ENCODE data around the gene TPK1. TPM values are rescaled to one million over a fixed set of nuclear protein-coding genes. Genes with fewer than 3 reads are reported as not detected.

The TPK1 gene
- total and polyA plus RNA-seq, 4 donors: 5.3 to 16.8 (median 15.9) TPM

GRCh38 chr7:144549861-144550260 is 286.0 kb downstream of the TPK1 start:
- no peaks in the 10 kb centered on the region for H3K36me3 ChIP-seq (ENCODE audit: control insufficient read depth in 4 of 4, insufficient read depth in 4 of 4, low read length in 4 of 4)
- no peaks in the 10 kb centered on the region for H3K27me3 ChIP-seq (ENCODE audit: control insufficient read depth in 3 of 3, insufficient read depth in 3 of 3, low read length in 2 of 3)
- ATAC-seq (ENCODE audit: insufficient read depth, low FRiP score) (no peak), DNase-seq (no peak)
- no peak overlapping the region for H3K9ac ChIP-seq (ENCODE audit: insufficient read depth in 1 of 2, low read length in 2 of 2)
- H3K4me3 ChIP-seq: no peak overlapping the region
- H3K4me1 ChIP-seq (ENCODE audit: control insufficient read depth in 5 of 5, insufficient read depth in 5 of 5, low read length in 5 of 5): peaks cover 0 to 4% (median 0%) of the 10 kb centered on the region in 5 donors
- WGBS, 2 donors: 35 to 56% methylated on average over 7 of the region's 7 CpGs
- TF ChIP-seq CTCF (IDR thresholded peaks at IDR 0.05; ENCODE audit: control extremely low read depth, extremely low read depth): no peak
- no peaks in the 10 kb centered on the region for H3K9me3 ChIP-seq (ENCODE audit: control insufficient read depth in 4 of 4, insufficient read depth in 3 of 4, low read length in 3 of 4)
- no peak overlapping the region for H3K27ac ChIP-seq (ENCODE audit: low read depth in 1 of 2, low read length in 1 of 2)

- no peak overlapping the region for H3K9ac ChIP-seq (ENCODE audit: insufficient read depth in 1 of 2, low read length in 2 of 2)
- 96% methylated on average over 3 of the region's 3 CpGs for WGBS, 2 donors
- H3K4me1 ChIP-seq (ENCODE audit: control insufficient read depth in 5 of 5, insufficient read depth in 5 of 5, low read length in 5 of 5): peaks cover 0 to 4% (median 0%) of the 10 kb centered on the region in 5 donors
- no peaks in the 10 kb centered on the region for H3K36me3 ChIP-seq (ENCODE audit: control insufficient read depth in 4 of 4, insufficient read depth in 4 of 4, low read length in 4 of 4)
- H3K27ac ChIP-seq (ENCODE audit: low read depth in 1 of 2, low read length in 1 of 2): no peak overlapping the region
- no peaks in the 10 kb centered on the region for H3K27me3 ChIP-seq (ENCODE audit: control insufficient read depth in 3 of 3, insufficient read depth in 3 of 3, low read length in 2 of 3)
- ATAC-seq (ENCODE audit: insufficient read depth, low FRiP score): no peak
- no peak for DNase-seq
- no peak overlapping the region for H3K4me3 ChIP-seq
- H3K9me3 ChIP-seq (ENCODE audit: control insufficient read depth in 4 of 4, insufficient read depth in 3 of 4, low read length in 3 of 4): no peaks in the 10 kb centered on the region
- no peak for TF ChIP-seq CTCF (IDR thresholded peaks at IDR 0.05; ENCODE audit: control extremely low read depth, extremely low read depth)
Measured at GRCh38 chr7:144548556-144548955, 287.3 kb downstream of the TPK1 start.

- Histone ChIP-seq H3K9ac (ENCODE audit: insufficient read depth in 1 of 2, low read length in 2 of 2) (no peak overlapping the region), H3K4me3 (no peak overlapping the region), H3K9me3 (ENCODE audit: control insufficient read depth in 4 of 4, insufficient read depth in 3 of 4, low read length in 3 of 4) (no peaks in the 10 kb centered on the region), H3K27ac (ENCODE audit: low read depth in 1 of 2, low read length in 1 of 2) (no peak overlapping the region), H3K36me3 (ENCODE audit: control insufficient read depth in 4 of 4, insufficient read depth in 4 of 4, low read length in 4 of 4) (no peaks in the 10 kb centered on the region), H3K27me3 (ENCODE audit: control insufficient read depth in 3 of 3, insufficient read depth in 3 of 3, low read length in 2 of 3) (no peaks in the 10 kb centered on the region), H3K4me1 (ENCODE audit: control insufficient read depth in 5 of 5, insufficient read depth in 5 of 5, low read length in 5 of 5) (peaks cover 0 to 4% (median 0%) of the 10 kb centered on the region in 5 donors)
- no peak for TF ChIP-seq CTCF (IDR thresholded peaks at IDR 0.05; ENCODE audit: control extremely low read depth, extremely low read depth)
- DNase-seq (no peak), ATAC-seq (ENCODE audit: insufficient read depth, low FRiP score) (no peak)
- WGBS, 2 donors: 93 to 97% methylated on average over 1 of the region's 1 CpG
Measured at GRCh38 chr7:144547888-144548287, 288.0 kb downstream of the TPK1 start.

GRCh38 chr7:144546782-144547181 is 289.1 kb downstream of the TPK1 start:
- DNase-seq: no peak
- H3K4me3 ChIP-seq: no peak overlapping the region
- no peaks in the 10 kb centered on the region for H3K9me3 ChIP-seq (ENCODE audit: control insufficient read depth in 4 of 4, insufficient read depth in 3 of 4, low read length in 3 of 4)
- no peaks in the 10 kb centered on the region for H3K27me3 ChIP-seq (ENCODE audit: control insufficient read depth in 3 of 3, insufficient read depth in 3 of 3, low read length in 2 of 3)
- no peak overlapping the region for H3K9ac ChIP-seq (ENCODE audit: insufficient read depth in 1 of 2, low read length in 2 of 2)
- no peak for TF ChIP-seq CTCF (IDR thresholded peaks at IDR 0.05; ENCODE audit: control extremely low read depth, extremely low read depth)
- no peak overlapping the region for H3K27ac ChIP-seq (ENCODE audit: low read depth in 1 of 2, low read length in 1 of 2)
- ATAC-seq (ENCODE audit: insufficient read depth, low FRiP score): no peak
- WGBS, 2 donors: 74 to 77% methylated on average over 2 of the region's 2 CpGs
- no peaks in the 10 kb centered on the region for H3K36me3 ChIP-seq (ENCODE audit: control insufficient read depth in 4 of 4, insufficient read depth in 4 of 4, low read length in 4 of 4)
- peaks cover 0 to 4% (median 0%) of the 10 kb centered on the region in 5 donors for H3K4me1 ChIP-seq (ENCODE audit: control insufficient read depth in 5 of 5, insufficient read depth in 5 of 5, low read length in 5 of 5)

Data from lung (tissue), 12 donors.